ENCODE results near the gene ENTR1. TPM values are rescaled to one million over a fixed set of nuclear protein-coding genes. Genes with fewer than 3 reads are reported as not detected.

ENTR1 gene
- total RNA-seq, 4 donors from 2014 or later, result 29.9 to 193 (median 50.2) TPM

- H3K4me3 ChIP-seq, result no peak overlapping the region
- no peaks in the 10 kb centered on the region for H3K36me3 ChIP-seq
- no peak overlapping the region for H3K27ac ChIP-seq
- DNase-seq, result no peak
- peaks cover 0 to 11% (median 4%) of the 10 kb centered on the region in 4 donors for H3K4me1 ChIP-seq
- H3K9me3 ChIP-seq, result no peaks in the 10 kb centered on the region
- TF ChIP-seq, protein P1, sequence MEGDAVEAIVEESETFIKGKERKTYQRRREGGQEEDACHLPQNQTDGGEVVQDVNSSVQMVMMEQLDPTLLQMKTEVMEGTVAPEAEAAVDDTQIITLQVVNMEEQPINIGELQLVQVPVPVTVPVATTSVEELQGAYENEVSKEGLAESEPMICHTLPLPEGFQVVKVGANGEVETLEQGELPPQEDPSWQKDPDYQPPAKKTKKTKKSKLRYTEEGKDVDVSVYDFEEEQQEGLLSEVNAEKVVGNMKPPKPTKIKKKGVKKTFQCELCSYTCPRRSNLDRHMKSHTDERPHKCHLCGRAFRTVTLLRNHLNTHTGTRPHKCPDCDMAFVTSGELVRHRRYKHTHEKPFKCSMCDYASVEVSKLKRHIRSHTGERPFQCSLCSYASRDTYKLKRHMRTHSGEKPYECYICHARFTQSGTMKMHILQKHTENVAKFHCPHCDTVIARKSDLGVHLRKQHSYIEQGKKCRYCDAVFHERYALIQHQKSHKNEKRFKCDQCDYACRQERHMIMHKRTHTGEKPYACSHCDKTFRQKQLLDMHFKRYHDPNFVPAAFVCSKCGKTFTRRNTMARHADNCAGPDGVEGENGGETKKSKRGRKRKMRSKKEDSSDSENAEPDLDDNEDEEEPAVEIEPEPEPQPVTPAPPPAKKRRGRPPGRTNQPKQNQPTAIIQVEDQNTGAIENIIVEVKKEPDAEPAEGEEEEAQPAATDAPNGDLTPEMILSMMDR (IDR thresholded peaks at IDR 0.05), result no peak
- no peak for TF ChIP-seq POLR2A (IDR thresholded peaks at IDR 0.05)
- no peaks in the 10 kb centered on the region for H3K27me3 ChIP-seq
Observed at GRCh38 chr9:136371533-136371880, 38.9 kb downstream of the ENTR1 start.

GRCh38 chr9:136370687-136371532 lies 39.5 kb downstream of the ENTR1 start:
- H3K9me3 ChIP-seq, result no peaks in the 10 kb centered on the region
- no peaks in the 10 kb centered on the region for H3K27me3 ChIP-seq
- peaks cover 0 to 11% (median 4%) of the 10 kb centered on the region in 4 donors for H3K4me1 ChIP-seq
- H3K4me3 ChIP-seq, result no peak overlapping the region
- H3K36me3 ChIP-seq, result no peaks in the 10 kb centered on the region
- TF ChIP-seq POLR2A (IDR thresholded peaks at IDR 0.05), result no peak
- TF ChIP-seq, protein P1 (IDR thresholded peaks at IDR 0.05), result no peak
- DNase-seq, result no peak
- no peak overlapping the region for H3K27ac ChIP-seq

GRCh38 chr9:136370037-136370436 lies 40.4 kb downstream of the ENTR1 start:
- Histone ChIP-seq H3K27ac (no peak overlapping the region), H3K36me3 (no peaks in the 10 kb centered on the region), H3K4me3 (no peak overlapping the region), H3K4me1 (peaks cover 0 to 11% (median 4%) of the 10 kb centered on the region in 4 donors), H3K9me3 (no peaks in the 10 kb centered on the region), H3K27me3 (no peaks in the 10 kb centered on the region)
- TF ChIP-seq, protein P1 (IDR thresholded peaks at IDR 0.05), result no peak
- TF ChIP-seq POLR2A (IDR thresholded peaks at IDR 0.05), result no peak
- no peak for DNase-seq

- no peak for DNase-seq
- TF ChIP-seq, protein P1 (IDR thresholded peaks at IDR 0.05), result no peak
- TF ChIP-seq POLR2A (IDR thresholded peaks at IDR 0.05), result no peak
Observed at GRCh38 chr9:136368190-136368589, 42.2 kb downstream of the ENTR1 start.

GRCh38 chr9:136367296-136368145 lies 42.9 kb downstream of the ENTR1 start:
- no peak for DNase-seq
- H3K4me3 ChIP-seq, result no peak overlapping the region
- H3K36me3 ChIP-seq, result no peaks in the 10 kb centered on the region
- H3K27ac ChIP-seq, result no peak overlapping the region
- peaks cover 0 to 10% (median 0%) of the 10 kb centered on the region in 4 donors for H3K9me3 ChIP-seq
- H3K4me1 ChIP-seq, result peaks cover 3 to 17% (median 9%) of the 10 kb centered on the region in 4 donors
- TF ChIP-seq, protein P1 (IDR thresholded peaks at IDR 0.05), result no peak
- TF ChIP-seq POLR2A (IDR thresholded peaks at IDR 0.05), result no peak
- no peaks in the 10 kb centered on the region for H3K27me3 ChIP-seq

More at GRCh38 chr9:136368190-136368589, 42.2 kb downstream of the ENTR1 start:
- no peak overlapping the region for H3K4me3 ChIP-seq
- no peaks in the 10 kb centered on the region for H3K36me3 ChIP-seq
- peaks cover 3 to 18% (median 10%) of the 10 kb centered on the region in 4 donors for H3K4me1 ChIP-seq
- H3K27me3 ChIP-seq, result no peaks in the 10 kb centered on the region
- H3K9me3 ChIP-seq, result peaks cover 0 to 10% (median 0%) of the 10 kb centered on the region in 4 donors
- H3K27ac ChIP-seq, result no peak overlapping the region
